Upper lobe of left lung (tissue), 6 donors: ENCODE data around the gene PATJ. TPM values are rescaled to one million over a fixed set of nuclear protein-coding genes. Genes with fewer than 3 reads are reported as not detected.

Experiments used
- ATAC-seq, 2 donors: fragments of 200-7000 bp; cut with Tn5 transposase; one replicate each; pipeline ENCODE4 v1.9.1; 2022; ENCODE audit warnings: mild to moderate bottlenecking in 2 of 2, moderate library complexity in 2 of 2; ENCODE audit not compliant: low FRiP score in 2 of 2
- DNase-seq, 2 donors: peaks; one replicate each; pipeline ENCODE4 v3.0.0-alpha.2; 2019 to 2020
- H3K27ac ChIP-seq, 4 donors: fragments of 200-600 bp; sonication (generic); one replicate each; pipeline ENCODE4 v1.5.1; 2016 to 2019
- H3K27me3 ChIP-seq, 4 donors: fragments of 200-600 bp; sonication (generic); one replicate each; pipeline ENCODE4 v1.5.1; 2017 to 2019
- H3K36me3 ChIP-seq, 4 donors: fragments of 200-600 bp; sonication (generic); one replicate each; pipeline ENCODE4 v1.5.1; 2016 to 2019
- H3K4me1 ChIP-seq, 4 donors: fragments of 200-600 bp; sonication (generic); one replicate each; pipeline ENCODE4 v1.5.1; 2018 to 2019
- H3K4me3 ChIP-seq, 4 donors: fragments of 200-600 bp; sonication (generic); one replicate each; pipeline ENCODE4 v1.5.1; 2017 to 2019; ENCODE audit warnings: mild to moderate bottlenecking in 2 of 4, moderate library complexity in 1 of 4
- H3K9me3 ChIP-seq, 4 donors: fragments of 200-600 bp; sonication (generic); one replicate each; pipeline ENCODE4 v1.5.1; 2018 to 2019
- CTCF ChIP-seq, 6 experiments: fragments of 450-650 bp in 4 of 6; fragments of 200-600 bp in 2 of 6; sonication (generic) in 2 of 6; IDR thresholded peaks; one replicate each; pipeline ENCODE4 v1.5.1; 2016 to 2019; ENCODE audit warnings: antibody characterized with exemption in 6 of 6
- EP300 ChIP-seq, 4 donors: sonication (generic); formaldehyde crosslinking; IDR thresholded peaks; one replicate each; pipeline ENCODE4 v1.5.1; 2017; ENCODE audit warnings: antibody characterized with exemption in 4 of 4, control low read depth in 2 of 4
- POLR2A ChIP-seq, 4 donors: fragments of 450-650 bp; IDR thresholded peaks; one replicate each; pipeline ENCODE4 v1.5.1; 2016 to 2017; ENCODE audit warnings: antibody characterized with exemption in 4 of 4, mild to moderate bottlenecking in 2 of 4
- POLR2AphosphoS5 ChIP-seq, 2 donors: sonication (generic); formaldehyde crosslinking; IDR thresholded peaks; one replicate each; pipeline ENCODE4 v1.5.1; 2017; ENCODE audit warnings: antibody characterized with exemption in 2 of 2
- WGBS, 2 donors: methylation state at CpG; one replicate each; pipeline ENCODE4 v1.1.5; 2017 to 2018; 5-methylcytosine and 5-hydroxymethylcytosine counted together
- total RNA-seq, 6 donors: library from RNA; depleted of rRNA in 4 of 6; stranded (reverse); fragments of >200 nt in 4 of 6; gene quantifications; one replicate each; pipeline versions ENCODE4 v1.1.0 to v1.2.1, GENCODE V29; 2016 to 2021
- donor health status: DM: no; HTN: no; CAD: no; lungs with moderate emphysema.
- donor health status: DM: no; HTN: yes; CAD: no; lungs with severe emphysema.

PATJ gene
- total RNA-seq, 6 donors from 2014 or later, result 37.1 to 217 (median 70.5) TPM

DNA sequence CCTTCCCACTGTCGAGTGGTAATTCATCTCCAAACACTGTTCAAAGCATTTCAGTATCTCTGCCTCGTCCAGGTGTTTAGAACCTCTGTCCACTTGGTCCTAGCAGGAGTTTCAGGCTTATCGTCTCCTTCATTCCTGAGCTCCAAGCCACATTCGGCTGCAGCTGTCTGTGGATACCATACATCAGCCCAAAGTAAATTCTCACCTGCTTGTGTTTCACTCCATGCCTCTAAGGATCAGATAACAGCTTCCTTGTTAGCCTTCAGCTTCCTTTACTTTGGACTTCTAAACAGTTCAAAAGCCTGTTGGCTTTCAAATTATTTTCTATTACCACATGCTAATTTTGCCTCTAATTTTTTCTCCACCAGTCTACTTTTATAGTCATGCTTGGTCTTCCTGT is 233.4 kb downstream of the PATJ start:
- TF ChIP-seq EP300 (IDR thresholded peaks at IDR 0.05), result no peak
- no peak for TF ChIP-seq POLR2A (IDR thresholded peaks at IDR 0.05)
- TF ChIP-seq POLR2AphosphoS5 (IDR thresholded peaks at IDR 0.05), result no peak
- TF ChIP-seq CTCF (IDR thresholded peaks at IDR 0.05), result no peak
- Histone ChIP-seq H3K4me3 (no peak overlapping the region), H3K36me3 (no peaks in the 10 kb centered on the region), H3K9me3 (no peaks in the 10 kb centered on the region), H3K4me1 (no peaks in the 10 kb centered on the region), H3K27ac (no peak overlapping the region), H3K27me3 (no peaks in the 10 kb centered on the region)
- ATAC-seq (no peak), DNase-seq (no peak)
- WGBS, 2 donors, result 81 to 82% methylated on average over 4 of the region's 4 CpGs

DNA sequence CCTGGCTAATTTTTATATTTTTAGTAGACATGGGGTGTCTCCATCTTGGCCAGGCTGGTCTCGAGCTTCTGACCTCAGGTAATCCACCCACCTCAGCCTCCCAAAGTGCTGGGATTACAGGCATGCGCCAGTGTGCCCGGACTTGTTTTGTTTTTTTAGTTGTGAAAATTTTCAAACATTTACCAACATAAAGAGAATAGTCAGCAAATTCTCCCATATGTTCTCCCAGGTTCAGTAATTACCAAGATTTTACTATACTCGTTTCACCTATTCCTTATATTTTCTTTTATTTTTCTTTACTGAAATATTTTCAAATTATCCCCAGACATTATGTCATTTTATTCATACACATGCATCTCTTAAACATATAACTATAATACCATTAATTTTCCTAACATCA is 234.3 kb downstream of the PATJ start:
- Histone ChIP-seq H3K36me3 (no peaks in the 10 kb centered on the region), H3K4me3 (no peak overlapping the region), H3K4me1 (no peaks in the 10 kb centered on the region), H3K27me3 (no peaks in the 10 kb centered on the region), H3K27ac (no peak overlapping the region), H3K9me3 (no peaks in the 10 kb centered on the region)
- no peak for ATAC-seq
- WGBS, 2 donors, result 92 to 100% methylated on average over 4 of the region's 4 CpGs
- DNase-seq, result no peak
- TF ChIP-seq EP300 (IDR thresholded peaks at IDR 0.05) (no peak), POLR2A (IDR thresholded peaks at IDR 0.05) (no peak), CTCF (IDR thresholded peaks at IDR 0.05) (no peak), POLR2AphosphoS5 (IDR thresholded peaks at IDR 0.05) (no peak)

GRCh38 chr1:61978796-61979195 is 236.5 kb downstream of the PATJ start:
- no peak overlapping the region for H3K4me3 ChIP-seq
- H3K4me1 ChIP-seq, result no peaks in the 10 kb centered on the region
- no peaks in the 10 kb centered on the region for H3K9me3 ChIP-seq
- DNase-seq (no peak), ATAC-seq (no peak)
- no peak overlapping the region for H3K27ac ChIP-seq
- H3K36me3 ChIP-seq, result no peaks in the 10 kb centered on the region
- TF ChIP-seq CTCF (IDR thresholded peaks at IDR 0.05), result no peak
- no peak for TF ChIP-seq EP300 (IDR thresholded peaks at IDR 0.05)
- TF ChIP-seq POLR2A (IDR thresholded peaks at IDR 0.05), result no peak
- TF ChIP-seq POLR2AphosphoS5 (IDR thresholded peaks at IDR 0.05), result no peak
- H3K27me3 ChIP-seq, result no peaks in the 10 kb centered on the region

GRCh38 chr1:61979729-61980128 is 237.4 kb downstream of the PATJ start:
- H3K4me1 ChIP-seq, result no peaks in the 10 kb centered on the region
- TF ChIP-seq EP300 (IDR thresholded peaks at IDR 0.05) (no peak), POLR2A (IDR thresholded peaks at IDR 0.05) (no peak), CTCF (IDR thresholded peaks at IDR 0.05) (no peak), POLR2AphosphoS5 (IDR thresholded peaks at IDR 0.05) (no peak)
- H3K9me3 ChIP-seq, result no peaks in the 10 kb centered on the region
- ATAC-seq (no peak), DNase-seq (no peak)
- no peak overlapping the region for H3K4me3 ChIP-seq
- no peaks in the 10 kb centered on the region for H3K36me3 ChIP-seq
- H3K27ac ChIP-seq, result no peak overlapping the region
- no peaks in the 10 kb centered on the region for H3K27me3 ChIP-seq
- WGBS, 2 donors, result 82 to 94% methylated on average over 4 of the region's 4 CpGs

- TF ChIP-seq POLR2A (IDR thresholded peaks at IDR 0.05) (no peak), EP300 (IDR thresholded peaks at IDR 0.05) (no peak), POLR2AphosphoS5 (IDR thresholded peaks at IDR 0.05) (no peak), CTCF (IDR thresholded peaks at IDR 0.05) (no peak)
- Histone ChIP-seq H3K27ac (no peak overlapping the region), H3K4me3 (no peak overlapping the region), H3K4me1 (no peaks in the 10 kb centered on the region), H3K36me3 (no peaks in the 10 kb centered on the region), H3K9me3 (no peaks in the 10 kb centered on the region), H3K27me3 (no peaks in the 10 kb centered on the region)
- DNase-seq, result no peak
- no peak for ATAC-seq
- WGBS, 2 donors, result 70 to 77% methylated on average over 4 of the region's 4 CpGs
Observed at GRCh38 chr1:61980561-61980960, 238.3 kb downstream of the PATJ start.
